ENCODE measurements around the gene RBPJ.

RBPJ gene

GRCh38 chr4:26459756-26460530, 139.1 kb downstream of the RBPJ start:
- DNase-seq (ENCODE audit: low read depth in 2 of 2), result no peak

DNA sequence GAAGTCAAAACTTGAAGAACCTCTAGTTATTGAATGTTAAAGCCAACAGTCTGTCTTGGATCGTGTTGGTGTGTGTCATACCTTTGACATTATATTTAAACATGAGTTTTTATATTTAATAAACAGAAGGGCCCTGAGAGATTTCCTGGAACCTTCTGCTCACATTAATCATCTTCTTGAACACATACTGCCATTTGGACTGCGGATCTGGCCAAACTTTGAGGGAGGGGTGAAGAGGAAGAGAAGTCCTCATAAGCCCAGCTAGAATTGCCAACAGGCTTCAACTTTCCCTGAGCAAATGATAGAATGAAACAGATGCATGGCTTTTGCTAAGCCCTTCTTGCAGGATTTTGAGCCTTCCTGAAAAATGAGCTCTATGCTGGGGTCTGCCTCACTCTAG, 142.1 kb downstream of the RBPJ start:
- no peak for DNase-seq (ENCODE audit: low read depth in 2 of 2)

DNA sequence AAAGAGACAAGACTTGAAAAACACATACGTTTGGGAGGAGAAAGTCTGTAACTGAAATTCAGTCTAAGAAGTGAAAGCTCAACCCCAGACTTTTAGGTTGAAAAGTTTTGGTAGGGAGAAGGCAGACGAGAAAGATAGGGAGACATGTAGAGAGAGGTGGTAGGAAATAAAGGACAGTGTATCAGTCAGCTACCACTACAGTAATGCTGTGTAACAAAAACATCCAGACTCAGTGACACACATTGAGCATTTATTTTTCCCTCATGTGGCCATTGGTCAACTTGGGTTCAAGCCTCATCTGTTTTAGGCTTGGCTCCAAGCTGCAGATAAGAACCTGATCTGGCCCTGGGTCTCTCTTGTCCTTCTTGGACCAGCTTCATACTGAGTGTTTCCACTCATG, 142.6 kb downstream of the RBPJ start:
- DNase-seq (ENCODE audit: low read depth in 2 of 2), result no peak

DNA sequence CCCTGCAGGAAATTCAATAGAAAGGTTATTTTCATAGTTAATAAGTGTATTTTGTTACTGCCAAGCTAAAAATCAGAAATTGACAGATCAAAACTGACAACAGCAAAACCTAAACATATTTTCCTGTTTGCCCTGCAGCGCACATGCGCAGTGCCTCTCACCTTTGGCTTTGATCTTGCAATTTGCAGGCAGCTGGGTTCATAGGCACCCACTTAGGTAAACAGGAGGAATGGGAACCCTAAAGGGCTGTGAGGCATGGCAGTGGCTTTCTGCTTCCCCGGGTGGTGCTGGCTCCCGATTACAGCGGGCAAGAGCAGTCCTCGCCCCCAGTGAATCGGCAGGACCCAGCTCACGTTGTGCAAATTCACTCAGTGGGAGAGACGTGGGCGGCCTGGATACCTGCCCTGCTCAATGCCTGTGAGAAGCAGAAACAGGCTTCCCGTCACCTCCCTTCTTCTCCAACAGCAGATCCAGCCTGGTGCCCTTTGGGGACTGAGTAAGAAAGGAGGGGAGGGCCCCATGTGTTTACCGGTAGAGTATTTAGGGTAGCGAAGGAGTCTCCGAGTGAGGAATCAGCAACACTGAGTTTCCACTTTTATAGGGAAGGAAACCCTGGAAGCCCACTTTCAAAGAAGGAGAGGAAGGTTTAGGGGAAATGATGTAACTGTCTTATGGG, 143.7 kb downstream of the RBPJ start:
- DNase-seq (ENCODE audit: low read depth in 2 of 2), result no peak

GRCh38 chr4:26466578-26467270, 145.9 kb downstream of the RBPJ start:
- no peak for DNase-seq (ENCODE audit: low read depth in 2 of 2)

DNA sequence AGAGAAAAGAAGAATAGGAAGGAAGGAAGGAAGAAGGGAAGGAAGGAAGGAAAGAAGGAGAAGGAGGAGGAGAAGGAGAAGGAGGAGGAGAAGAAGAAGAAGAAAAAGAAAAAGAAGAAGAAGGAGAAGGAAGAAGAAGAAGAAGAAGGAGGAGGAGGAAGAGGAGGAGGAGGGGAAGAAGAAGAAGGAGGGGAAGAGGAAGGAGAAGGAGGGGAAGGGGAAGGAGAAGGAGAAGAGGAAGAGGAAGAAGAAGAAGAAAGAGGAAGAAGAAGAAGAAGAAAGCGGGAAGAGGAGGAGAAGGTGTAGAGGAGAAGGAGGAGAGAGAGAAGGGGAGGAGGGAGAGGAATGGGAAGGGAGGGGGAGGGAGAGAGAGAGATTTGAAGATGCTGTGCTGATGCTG, 146.9 kb downstream of the RBPJ start:
- no peak for DNase-seq (ENCODE audit: low read depth in 2 of 2)

DNA sequence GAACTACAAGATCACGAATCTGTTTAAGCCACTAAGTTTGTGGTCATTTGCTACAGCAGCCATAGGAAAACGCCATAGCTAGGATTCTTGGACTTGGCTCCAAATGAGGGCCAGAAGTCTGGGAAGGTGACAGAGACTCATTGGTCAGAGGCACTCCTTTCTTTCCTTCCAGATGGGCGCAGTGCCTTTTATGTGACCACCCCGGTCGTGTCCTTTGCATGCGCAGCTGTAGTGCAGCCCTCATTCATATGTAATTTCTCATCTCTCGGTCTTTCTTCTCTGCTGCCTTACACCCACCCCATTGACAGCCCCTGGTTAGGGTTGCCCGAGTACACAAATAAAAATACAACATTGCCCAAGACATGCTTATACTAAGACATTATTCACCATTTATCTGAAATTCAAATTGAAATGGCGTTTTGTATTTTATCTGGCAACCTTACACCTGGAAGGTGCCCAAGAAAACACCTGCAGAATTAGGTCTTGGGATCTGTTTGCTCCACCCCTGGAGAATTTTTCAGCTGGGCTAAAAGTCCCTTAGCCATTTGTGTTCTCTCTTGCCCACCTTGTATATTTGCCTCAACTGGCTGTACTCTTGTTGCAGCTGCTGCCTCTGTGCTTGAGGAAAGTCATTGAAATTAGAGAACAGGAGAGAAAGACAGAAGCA, 147.6 kb downstream of the RBPJ start:
- DNase-seq (ENCODE audit: low read depth in 2 of 2), result no peak

GRCh38 chr4:26468977-26469376, 148.2 kb downstream of the RBPJ start:
- DNase-seq (ENCODE audit: low read depth in 2 of 2), result no peak

- no peak for DNase-seq (ENCODE audit: low read depth in 2 of 2)
Measured at GRCh38 chr4:26471890-26472289, 151.1 kb downstream of the RBPJ start.

DNA sequence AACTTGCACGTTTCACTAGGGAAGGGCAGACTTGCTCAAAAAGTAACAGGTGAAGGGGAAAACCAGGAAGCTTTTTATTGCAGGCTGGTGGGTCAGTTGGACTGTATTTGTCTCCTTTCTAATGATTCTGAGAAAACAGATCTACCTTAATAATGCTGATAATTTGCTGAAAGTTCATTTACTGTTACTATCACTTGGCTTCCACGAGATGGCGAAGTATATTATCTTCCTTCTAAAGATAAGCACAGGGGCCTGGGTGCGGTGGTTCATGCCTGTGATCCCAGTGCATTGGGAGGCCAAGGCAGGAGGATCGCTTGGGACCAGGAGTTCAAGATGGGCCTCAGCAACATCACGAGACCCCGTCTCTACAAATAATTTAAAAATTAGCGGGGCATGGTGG, 153.1 kb downstream of the RBPJ start:
- no peak for DNase-seq (ENCODE audit: low read depth in 2 of 2)

GRCh38 chr4:26474551-26474950, 153.7 kb downstream of the RBPJ start:
- no peak for DNase-seq (ENCODE audit: low read depth in 2 of 2)

- no peak for DNase-seq (ENCODE audit: low read depth in 2 of 2)
Measured at GRCh38 chr4:26475716-26476115, 154.9 kb downstream of the RBPJ start.

DNA sequence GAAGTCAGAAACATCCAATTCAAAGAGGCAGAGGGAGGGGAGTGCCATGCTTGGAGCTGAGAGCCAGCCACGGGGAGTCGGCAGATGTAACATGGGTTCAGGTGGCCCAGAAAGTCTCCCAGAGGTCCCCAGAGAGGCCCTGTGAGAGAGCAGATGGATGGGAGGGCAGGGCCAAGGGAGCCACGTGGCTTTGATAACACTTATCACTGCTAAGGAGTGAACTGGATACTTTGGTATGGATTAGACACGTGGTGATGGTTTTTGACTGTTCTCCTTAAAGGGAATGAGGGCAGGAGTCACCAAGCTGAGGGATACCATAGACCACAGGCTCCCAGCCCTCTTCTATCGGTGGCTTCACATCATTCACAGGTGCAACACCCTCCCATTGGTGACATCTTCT, 155.7 kb downstream of the RBPJ start:
- no peak for DNase-seq (ENCODE audit: low read depth in 2 of 2)

DNA sequence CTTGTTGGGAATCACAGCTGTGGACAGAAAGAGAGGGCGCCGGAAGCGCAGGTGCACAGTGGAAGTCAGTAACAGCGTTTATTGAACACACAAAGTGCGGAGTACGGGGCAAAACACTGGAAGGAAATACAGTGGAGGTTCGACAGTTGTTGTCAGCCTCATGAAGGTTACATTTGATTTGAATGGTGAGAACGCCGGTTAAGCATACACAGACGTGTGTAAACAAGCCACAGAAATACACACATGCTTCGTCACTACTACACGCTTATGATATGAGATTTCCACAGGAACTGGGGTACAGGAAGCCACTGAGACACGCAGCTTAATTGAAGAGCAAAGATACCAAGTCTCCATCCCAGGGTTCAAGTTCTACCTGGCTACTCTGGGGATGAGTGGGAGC, 157.5 kb downstream of the RBPJ start:
- no peak for DNase-seq (ENCODE audit: low read depth in 2 of 2)

DNA sequence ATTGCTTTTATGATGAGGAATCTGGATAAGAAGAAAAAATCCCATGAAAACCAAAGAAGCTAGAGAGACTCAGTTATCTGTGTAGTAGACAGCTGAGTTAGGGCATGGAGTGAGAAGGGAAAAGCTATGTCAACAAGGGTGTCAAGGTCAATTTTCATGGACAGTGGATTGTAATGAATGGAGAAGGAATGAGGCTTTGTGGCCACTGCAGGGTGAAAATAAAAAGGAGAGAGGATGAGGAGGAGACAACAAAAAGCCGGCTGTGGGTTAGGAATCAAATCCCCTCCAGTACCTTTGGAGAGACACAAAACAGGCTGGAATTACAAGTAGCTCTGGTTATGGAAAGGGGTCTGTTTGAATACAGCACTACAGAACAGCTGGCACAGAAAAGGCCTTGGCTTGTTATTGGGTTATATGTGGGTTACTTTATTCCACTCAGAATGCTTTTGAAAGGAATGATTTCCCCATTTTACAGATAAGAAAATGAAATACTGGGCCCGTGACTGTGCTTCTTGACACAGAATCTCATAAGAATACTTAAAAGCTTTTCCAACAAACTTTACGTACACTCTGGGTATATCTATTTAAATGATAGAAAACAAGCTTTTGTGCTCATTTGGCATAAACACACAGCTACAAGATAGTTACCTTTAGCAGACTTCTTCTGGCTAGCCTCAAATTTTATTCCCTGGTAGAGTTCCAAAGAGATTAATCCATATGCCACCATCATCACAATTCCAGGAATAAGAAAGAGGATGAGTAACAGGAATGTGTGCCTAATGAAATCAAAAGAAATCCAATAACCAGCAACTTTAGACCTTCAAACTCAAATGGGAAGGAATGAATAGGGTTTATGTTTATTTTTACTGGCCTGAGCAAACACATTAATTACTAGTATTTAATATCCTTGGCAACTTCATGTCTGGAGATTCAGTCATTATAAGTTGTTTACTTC, 162.0 kb downstream of the RBPJ start:
- DNase-seq (ENCODE audit: low read depth in 2 of 2), result no peak

- DNase-seq (ENCODE audit: low read depth in 2 of 2), result no peak
Measured at GRCh38 chr4:26484032-26484515, 163.3 kb downstream of the RBPJ start.

DNA sequence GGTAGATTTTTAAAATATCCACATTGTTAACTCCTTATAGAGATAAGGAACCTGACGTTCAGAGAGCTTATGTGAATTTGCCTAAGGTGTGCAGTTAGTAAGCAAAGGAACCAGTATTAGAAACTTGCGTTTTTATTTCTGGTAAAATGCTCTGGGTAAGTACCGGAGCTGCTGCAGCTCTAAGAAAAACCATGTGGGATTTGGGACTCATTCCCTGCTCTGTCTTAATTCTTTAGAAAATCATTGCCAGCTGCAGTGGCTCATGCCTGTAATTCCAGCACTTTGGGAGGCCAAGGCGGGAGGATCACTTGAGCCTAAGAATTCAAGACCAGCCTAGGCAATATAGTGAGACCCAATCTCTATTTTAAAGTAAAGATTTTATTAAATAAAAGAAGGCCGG, 163.7 kb downstream of the RBPJ start:
- no peak for DNase-seq (ENCODE audit: low read depth in 2 of 2)

All from stimulated activated CD4-positive, alpha-beta T cell treated with anti-CD3 and anti-CD28 coated beads, Interleukin-1b, Interleukin-23, amount 100 ng/mL, for 1 hour (primary cell).